ENCODE results near the gene SH3RF1.

Gene SH3RF1

DNA sequence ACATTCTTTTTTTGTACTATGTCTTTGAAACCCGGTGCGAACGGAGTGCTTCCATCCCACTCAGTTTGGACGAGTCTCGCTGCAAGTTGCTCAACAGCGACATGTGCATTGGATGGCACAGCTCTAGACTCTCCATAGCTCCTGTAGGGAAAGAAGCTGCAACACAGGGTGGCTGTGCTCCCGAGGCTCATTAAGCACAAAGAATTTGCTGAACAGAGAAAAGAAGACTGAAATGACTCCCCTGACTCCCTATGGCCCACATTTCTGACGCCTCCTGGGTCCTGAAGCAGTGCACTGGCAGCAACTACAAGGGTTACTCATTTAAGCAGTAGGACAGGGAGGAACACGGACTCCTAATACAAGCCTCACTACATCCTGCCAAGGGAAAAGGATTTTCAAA is 127.4 kb downstream of the SH3RF1 start:
- Histone ChIP-seq H3K4me3 (ENCODE audit: low read depth in 1 of 5, low read length in 5 of 5) (no peak overlapping the region), H3K4me1 (ENCODE audit: control insufficient read depth in 5 of 5, insufficient read depth in 5 of 5, low read length in 5 of 5) (peaks cover 0 to 5% (median 4%) of the 10 kb centered on the region in 5 donors), H3K9me3 (ENCODE audit: control insufficient read depth in 5 of 5, low read length in 5 of 5) (no peaks in the 10 kb centered on the region), H3K36me3 (ENCODE audit: control insufficient read depth in 5 of 5, insufficient read depth in 5 of 5, low read length in 5 of 5) (peaks cover 0 to 10% (median 0%) of the 10 kb centered on the region in 5 donors), H3K9ac (ENCODE audit: low read length in 5 of 5) (no peak overlapping the region), H3K27ac (ENCODE audit: low read depth, low read length) (no peak overlapping the region), H3K27me3 (ENCODE audit: control insufficient read depth in 5 of 5, insufficient read depth in 4 of 5, low read length in 5 of 5) (no peaks in the 10 kb centered on the region)

DNA sequence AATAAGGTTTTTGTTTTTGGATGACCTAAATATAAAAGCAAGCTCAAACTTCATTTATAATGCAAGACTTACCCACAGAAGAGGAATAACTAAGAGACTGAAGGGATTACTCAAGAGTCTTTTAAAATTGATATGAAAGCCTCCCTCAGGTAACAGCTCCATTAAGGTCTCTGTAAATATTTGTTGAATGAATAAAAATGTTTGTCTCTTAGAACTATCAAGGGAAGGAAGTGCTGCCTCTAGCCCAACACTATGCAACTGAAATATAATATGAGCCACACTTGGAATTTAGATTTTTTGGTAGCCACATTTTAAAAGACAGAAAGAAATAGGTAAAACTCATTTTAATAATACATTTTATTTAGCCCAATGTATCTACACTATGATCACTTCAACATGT is 127.8 kb downstream of the SH3RF1 start:
- no peak overlapping the region for H3K27ac ChIP-seq (ENCODE audit: low read depth, low read length)
- no peak overlapping the region for H3K9ac ChIP-seq (ENCODE audit: low read length in 5 of 5)
- H3K4me1 ChIP-seq (ENCODE audit: control insufficient read depth in 5 of 5, insufficient read depth in 5 of 5, low read length in 5 of 5), result peaks cover 0 to 7% (median 4%) of the 10 kb centered on the region in 5 donors
- H3K27me3 ChIP-seq (ENCODE audit: control insufficient read depth in 5 of 5, insufficient read depth in 4 of 5, low read length in 5 of 5), result no peaks in the 10 kb centered on the region
- H3K36me3 ChIP-seq (ENCODE audit: control insufficient read depth in 5 of 5, insufficient read depth in 5 of 5, low read length in 5 of 5), result peaks cover 0 to 10% (median 0%) of the 10 kb centered on the region in 5 donors
- no peak overlapping the region for H3K4me3 ChIP-seq (ENCODE audit: low read depth in 1 of 5, low read length in 5 of 5)
- no peaks in the 10 kb centered on the region for H3K9me3 ChIP-seq (ENCODE audit: control insufficient read depth in 5 of 5, low read length in 5 of 5)

DNA sequence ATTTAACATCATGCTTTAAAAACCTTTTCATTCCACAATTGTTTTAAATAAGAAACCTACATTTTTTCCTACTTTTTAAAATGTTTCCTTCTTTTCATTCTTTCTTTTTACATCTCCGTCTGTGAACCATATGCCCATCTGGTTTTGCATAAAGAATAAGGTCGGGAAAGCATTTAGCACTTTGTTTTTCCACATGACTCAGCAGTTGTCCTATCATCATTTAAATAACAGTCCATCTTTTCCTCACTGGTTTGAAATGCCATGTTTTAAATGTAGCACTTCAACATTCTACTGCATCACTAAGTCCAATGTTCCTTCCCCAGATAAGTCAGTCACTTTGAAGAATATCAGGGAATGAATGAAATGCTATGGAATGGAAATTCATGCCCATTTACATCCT is 128.4 kb downstream of the SH3RF1 start:
- Histone ChIP-seq H3K27ac (ENCODE audit: low read depth, low read length) (no peak overlapping the region), H3K9ac (ENCODE audit: low read length in 5 of 5) (no peak overlapping the region), H3K4me1 (ENCODE audit: control insufficient read depth in 5 of 5, insufficient read depth in 5 of 5, low read length in 5 of 5) (peaks cover 0 to 12% (median 5%) of the 10 kb centered on the region in 5 donors), H3K9me3 (ENCODE audit: control insufficient read depth in 5 of 5, low read length in 5 of 5) (no peaks in the 10 kb centered on the region), H3K27me3 (ENCODE audit: control insufficient read depth in 5 of 5, insufficient read depth in 4 of 5, low read length in 5 of 5) (no peaks in the 10 kb centered on the region), H3K36me3 (ENCODE audit: control insufficient read depth in 5 of 5, insufficient read depth in 5 of 5, low read length in 5 of 5) (peaks cover 0 to 10% (median 0%) of the 10 kb centered on the region in 5 donors), H3K4me3 (ENCODE audit: low read depth in 1 of 5, low read length in 5 of 5) (no peak overlapping the region)

DNA sequence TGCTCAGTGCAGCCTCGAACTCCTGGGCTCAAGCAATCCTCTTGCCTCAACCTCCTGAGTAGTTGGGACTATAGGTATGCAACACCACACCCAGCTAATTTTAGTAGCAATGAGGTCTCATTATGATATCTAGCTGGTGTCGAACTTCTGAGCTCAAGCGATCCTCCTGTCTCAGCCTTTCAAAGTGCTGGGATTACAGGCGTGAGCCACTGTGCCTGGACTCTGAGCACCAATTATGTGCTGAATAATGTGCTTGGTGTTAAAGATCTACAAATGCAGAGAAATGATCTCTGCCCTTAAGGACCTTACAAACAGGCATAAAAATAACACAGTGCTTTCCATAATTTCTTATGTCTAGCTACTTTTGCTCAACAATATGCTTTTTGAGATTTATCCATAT is 131.7 kb downstream of the SH3RF1 start:
- Histone ChIP-seq H3K4me1 (ENCODE audit: control insufficient read depth in 5 of 5, insufficient read depth in 5 of 5, low read length in 5 of 5) (peaks cover 0 to 23% (median 10%) of the 10 kb centered on the region in 5 donors), H3K9me3 (ENCODE audit: control insufficient read depth in 5 of 5, low read length in 5 of 5) (no peaks in the 10 kb centered on the region), H3K9ac (ENCODE audit: low read length in 5 of 5) (no peak overlapping the region), H3K4me3 (ENCODE audit: low read depth in 1 of 5, low read length in 5 of 5) (no peak overlapping the region), H3K27me3 (ENCODE audit: control insufficient read depth in 5 of 5, insufficient read depth in 4 of 5, low read length in 5 of 5) (no peaks in the 10 kb centered on the region), H3K27ac (ENCODE audit: low read depth, low read length) (no peak overlapping the region), H3K36me3 (ENCODE audit: control insufficient read depth in 5 of 5, insufficient read depth in 5 of 5, low read length in 5 of 5) (peaks cover 10 to 22% (median 15%) of the 10 kb centered on the region in 5 donors)

DNA sequence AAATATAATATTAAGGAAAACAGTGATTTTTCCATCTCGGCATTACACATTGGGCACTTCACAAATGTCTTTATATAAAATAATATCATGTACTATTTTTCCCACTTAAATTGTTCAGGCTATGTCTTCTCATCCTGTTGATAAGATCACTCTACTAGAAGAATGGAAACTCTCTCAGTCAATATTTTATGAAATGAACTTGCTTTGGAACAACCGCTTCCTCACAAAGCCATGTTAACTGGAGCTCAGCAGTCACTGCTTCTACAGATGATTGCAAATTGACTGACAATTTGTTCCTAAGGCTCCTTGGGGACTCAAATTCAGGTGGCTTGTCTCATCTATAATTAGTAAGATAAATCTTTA is 133.2 kb downstream of the SH3RF1 start:
- H3K27ac ChIP-seq (ENCODE audit: low read depth, low read length), result no peak overlapping the region
- H3K4me3 ChIP-seq (ENCODE audit: low read depth in 1 of 5, low read length in 5 of 5), result no peak overlapping the region
- H3K9me3 ChIP-seq (ENCODE audit: control insufficient read depth in 5 of 5, low read length in 5 of 5), result no peaks in the 10 kb centered on the region
- H3K9ac ChIP-seq (ENCODE audit: low read length in 5 of 5), result no peak overlapping the region
- peaks cover 0 to 19% (median 5%) of the 10 kb centered on the region in 5 donors for H3K4me1 ChIP-seq (ENCODE audit: control insufficient read depth in 5 of 5, insufficient read depth in 5 of 5, low read length in 5 of 5)
- peaks cover 10 to 29% (median 21%) of the 10 kb centered on the region in 5 donors for H3K36me3 ChIP-seq (ENCODE audit: control insufficient read depth in 5 of 5, insufficient read depth in 5 of 5, low read length in 5 of 5)
- H3K27me3 ChIP-seq (ENCODE audit: control insufficient read depth in 5 of 5, insufficient read depth in 4 of 5, low read length in 5 of 5), result no peaks in the 10 kb centered on the region

DNA sequence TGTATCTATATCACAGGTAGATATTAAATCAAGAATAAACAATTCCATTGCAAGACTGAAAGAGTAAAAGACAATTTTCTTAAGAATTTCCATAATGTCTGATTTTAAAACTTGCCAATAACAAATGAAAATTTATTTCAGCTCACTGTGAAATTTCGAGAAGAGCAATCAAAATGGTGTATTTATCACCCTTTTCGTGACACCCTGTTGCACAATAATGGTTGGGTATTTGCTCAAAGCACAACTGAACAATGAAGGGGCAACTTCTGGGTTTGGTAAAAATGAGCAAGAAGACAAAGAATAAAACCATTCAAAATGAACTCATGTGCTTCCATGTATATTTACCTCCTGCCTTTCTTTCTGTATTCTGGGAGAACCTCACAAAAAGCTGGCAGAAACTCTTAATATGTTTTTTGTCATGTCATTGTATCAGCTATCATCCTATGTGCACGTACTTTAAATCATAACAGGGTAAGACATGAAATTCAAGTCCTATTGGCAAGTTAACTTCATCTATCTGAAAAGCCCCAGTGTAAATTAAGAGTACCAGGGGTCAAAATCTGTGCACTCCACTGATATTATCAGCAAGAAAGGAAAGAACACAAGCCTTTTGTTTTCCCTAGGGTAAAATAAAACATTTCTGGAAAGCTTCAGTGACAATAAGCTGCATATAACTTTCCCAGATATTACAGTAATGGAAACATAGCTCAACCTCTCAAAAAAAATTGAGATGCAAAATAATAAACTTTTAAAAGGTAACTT is 133.8 kb downstream of the SH3RF1 start:
- Histone ChIP-seq H3K27me3 (ENCODE audit: control insufficient read depth in 5 of 5, insufficient read depth in 4 of 5, low read length in 5 of 5) (no peaks in the 10 kb centered on the region), H3K4me1 (ENCODE audit: control insufficient read depth in 5 of 5, insufficient read depth in 5 of 5, low read length in 5 of 5) (peaks cover 0 to 19% (median 5%) of the 10 kb centered on the region in 5 donors), H3K4me3 (ENCODE audit: low read depth in 1 of 5, low read length in 5 of 5) (no peak overlapping the region), H3K9me3 (ENCODE audit: control insufficient read depth in 5 of 5, low read length in 5 of 5) (no peaks in the 10 kb centered on the region), H3K27ac (ENCODE audit: low read depth, low read length) (no peak overlapping the region), H3K36me3 (ENCODE audit: control insufficient read depth in 5 of 5, insufficient read depth in 5 of 5, low read length in 5 of 5) (peaks cover 10 to 33% (median 23%) of the 10 kb centered on the region in 5 donors), H3K9ac (ENCODE audit: low read length in 5 of 5) (no peak overlapping the region)

DNA sequence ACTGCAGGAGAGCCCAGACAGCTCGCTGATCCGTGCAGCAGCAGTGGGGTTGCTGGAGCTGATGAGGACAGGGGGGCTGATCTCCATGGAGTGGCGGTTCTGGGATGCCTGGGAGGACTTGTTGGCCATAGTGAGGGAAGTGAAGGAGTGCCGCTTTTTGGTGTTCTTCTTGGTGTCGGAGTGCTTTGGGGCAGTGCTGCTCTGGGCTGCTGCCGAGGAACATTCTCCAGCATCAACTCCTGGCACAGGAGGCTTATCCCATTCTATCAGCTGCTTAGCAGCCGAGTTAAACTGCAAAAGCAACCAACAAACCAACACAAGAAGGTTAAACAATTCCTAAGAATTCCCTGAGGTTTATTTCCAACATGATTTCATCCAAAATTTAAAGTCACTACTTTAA is 134.4 kb downstream of the SH3RF1 start:
- H3K36me3 ChIP-seq (ENCODE audit: control insufficient read depth in 5 of 5, insufficient read depth in 5 of 5, low read length in 5 of 5), result peaks cover 10 to 38% (median 23%) of the 10 kb centered on the region in 5 donors
- H3K4me1 ChIP-seq (ENCODE audit: control insufficient read depth in 5 of 5, insufficient read depth in 5 of 5, low read length in 5 of 5), result peaks cover 0 to 19% (median 5%) of the 10 kb centered on the region in 5 donors
- no peaks in the 10 kb centered on the region for H3K27me3 ChIP-seq (ENCODE audit: control insufficient read depth in 5 of 5, insufficient read depth in 4 of 5, low read length in 5 of 5)
- no peak overlapping the region for H3K27ac ChIP-seq (ENCODE audit: low read depth, low read length)
- no peak overlapping the region for H3K9ac ChIP-seq (ENCODE audit: low read length in 5 of 5)
- no peak overlapping the region for H3K4me3 ChIP-seq (ENCODE audit: low read depth in 1 of 5, low read length in 5 of 5)
- H3K9me3 ChIP-seq (ENCODE audit: control insufficient read depth in 5 of 5, low read length in 5 of 5), result no peaks in the 10 kb centered on the region

DNA sequence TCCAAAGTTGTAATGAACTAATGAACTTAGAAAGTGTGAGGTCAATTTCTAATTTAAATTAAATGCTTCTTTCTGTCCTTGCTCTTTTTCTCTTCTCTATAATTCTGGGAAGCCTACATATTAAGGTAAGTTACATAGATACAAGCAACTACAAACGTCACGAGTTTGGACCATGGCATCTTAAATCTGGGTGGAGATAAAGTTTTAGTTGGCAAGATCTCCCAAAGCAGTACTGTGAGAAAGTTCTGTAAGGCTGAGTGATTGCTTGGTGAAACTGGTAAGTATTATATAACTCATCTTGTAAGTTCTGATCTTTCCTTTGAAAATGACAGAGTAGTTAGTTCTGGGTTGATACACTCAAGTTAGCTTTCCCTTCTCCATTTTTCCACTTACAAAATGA is 135.0 kb downstream of the SH3RF1 start:
- Histone ChIP-seq H3K36me3 (ENCODE audit: control insufficient read depth in 5 of 5, insufficient read depth in 5 of 5, low read length in 5 of 5) (peaks cover 10 to 38% (median 23%) of the 10 kb centered on the region in 5 donors), H3K9ac (ENCODE audit: low read length in 5 of 5) (no peak overlapping the region), H3K4me3 (ENCODE audit: low read depth in 1 of 5, low read length in 5 of 5) (no peak overlapping the region), H3K4me1 (ENCODE audit: control insufficient read depth in 5 of 5, insufficient read depth in 5 of 5, low read length in 5 of 5) (peaks cover 0 to 19% (median 5%) of the 10 kb centered on the region in 5 donors), H3K9me3 (ENCODE audit: control insufficient read depth in 5 of 5, low read length in 5 of 5) (no peaks in the 10 kb centered on the region), H3K27me3 (ENCODE audit: control insufficient read depth in 5 of 5, insufficient read depth in 4 of 5, low read length in 5 of 5) (no peaks in the 10 kb centered on the region), H3K27ac (ENCODE audit: low read depth, low read length) (no peak overlapping the region)

DNA sequence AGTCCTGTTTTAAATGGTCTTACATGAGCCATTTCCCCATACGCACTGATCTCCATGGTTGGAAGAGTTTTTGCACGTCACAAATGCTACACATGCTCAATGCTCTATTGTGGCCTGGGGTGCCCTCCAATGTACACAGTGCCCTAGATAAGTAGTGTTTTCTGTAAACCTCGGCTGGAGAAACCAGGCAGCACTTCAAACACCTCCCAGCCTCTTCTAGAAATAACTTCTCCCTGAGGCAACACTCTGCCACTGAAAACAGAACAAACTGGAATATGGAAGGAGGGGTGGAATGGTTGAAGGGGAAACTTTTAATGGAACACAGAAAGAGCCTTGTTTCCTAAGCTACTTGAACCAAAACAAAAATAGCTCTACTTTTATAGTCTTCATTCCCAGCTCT is 136.8 kb downstream of the SH3RF1 start:
- Histone ChIP-seq H3K27me3 (ENCODE audit: control insufficient read depth in 5 of 5, insufficient read depth in 4 of 5, low read length in 5 of 5) (no peaks in the 10 kb centered on the region), H3K27ac (ENCODE audit: low read depth, low read length) (no peak overlapping the region), H3K9ac (ENCODE audit: low read length in 5 of 5) (no peak overlapping the region)

DNA sequence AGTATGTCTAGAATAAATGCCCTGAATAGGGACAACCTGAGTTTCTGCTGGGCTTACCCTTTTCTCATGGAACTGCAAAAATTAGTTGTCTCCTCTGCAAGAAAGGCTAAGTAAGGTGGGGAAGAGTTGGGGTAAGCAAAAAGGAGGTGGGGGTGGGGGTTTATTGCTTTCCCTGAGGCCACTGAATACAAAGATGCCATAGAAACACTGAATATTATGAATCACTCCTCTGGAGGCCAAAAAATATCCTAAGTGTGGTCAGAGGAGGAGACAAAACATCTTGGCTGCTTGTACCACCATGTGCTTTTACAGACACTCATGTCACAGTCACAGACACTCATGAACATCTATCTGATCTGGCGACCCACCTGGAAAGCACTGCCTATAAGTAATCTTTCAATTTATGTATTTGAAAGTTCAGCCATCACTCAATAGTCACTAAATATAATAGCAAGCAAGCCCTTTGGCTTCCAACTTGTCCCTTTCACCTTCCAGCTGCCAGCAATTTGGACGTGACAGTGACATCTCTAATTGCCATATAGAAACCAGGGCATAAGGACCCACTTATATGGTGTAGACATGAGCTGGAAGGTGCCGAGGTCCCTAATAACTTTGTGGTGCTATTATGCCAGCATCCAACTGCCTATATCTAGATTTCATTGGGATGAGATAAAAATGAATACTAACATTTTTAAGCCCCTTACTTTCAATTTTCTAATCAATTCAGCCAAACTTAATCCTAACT is 138.0 kb downstream of the SH3RF1 start:
- Histone ChIP-seq H3K27ac (ENCODE audit: low read depth, low read length) (no peak overlapping the region), H3K4me1 (ENCODE audit: control insufficient read depth in 5 of 5, insufficient read depth in 5 of 5, low read length in 5 of 5) (peaks cover 0 to 14% (median 5%) of the 10 kb centered on the region in 5 donors)

More for the DNA sequence above, 136.8 kb downstream of the SH3RF1 start:
- H3K4me1 ChIP-seq (ENCODE audit: control insufficient read depth in 5 of 5, insufficient read depth in 5 of 5, low read length in 5 of 5), result peaks cover 0 to 19% (median 5%) of the 10 kb centered on the region in 5 donors
- no peak overlapping the region for H3K4me3 ChIP-seq (ENCODE audit: low read depth in 1 of 5, low read length in 5 of 5)
- no peaks in the 10 kb centered on the region for H3K9me3 ChIP-seq (ENCODE audit: control insufficient read depth in 5 of 5, low read length in 5 of 5)
- peaks cover 11 to 54% (median 33%) of the 10 kb centered on the region in 5 donors for H3K36me3 ChIP-seq (ENCODE audit: control insufficient read depth in 5 of 5, insufficient read depth in 5 of 5, low read length in 5 of 5)

More for the DNA sequence above, 138.0 kb downstream of the SH3RF1 start:
- no peak overlapping the region for H3K4me3 ChIP-seq (ENCODE audit: low read depth in 1 of 5, low read length in 5 of 5)
- no peaks in the 10 kb centered on the region for H3K9me3 ChIP-seq (ENCODE audit: control insufficient read depth in 5 of 5, low read length in 5 of 5)
- no peak overlapping the region for H3K9ac ChIP-seq (ENCODE audit: low read length in 5 of 5)
- no peaks in the 10 kb centered on the region for H3K27me3 ChIP-seq (ENCODE audit: control insufficient read depth in 5 of 5, insufficient read depth in 4 of 5, low read length in 5 of 5)
- peaks cover 13 to 59% (median 40%) of the 10 kb centered on the region in 5 donors for H3K36me3 ChIP-seq (ENCODE audit: control insufficient read depth in 5 of 5, insufficient read depth in 5 of 5, low read length in 5 of 5)
